Left lobe of liver (tissue), 2 donors: ENCODE measurements around the gene SFMBT2. TPM values are rescaled to one million over a fixed set of nuclear protein-coding genes. Genes with fewer than 3 reads are reported as not detected.
"Not testable (repeated sequence)": the region's sequence is repeated elsewhere in the genome, so short reads cannot be mapped to it uniquely, and the experiment has no call there.

Experiments
- ATAC-seq: fragments of 200-7000 bp; cut with Tn5 transposase; one replicate; pipeline ENCODE4 v1.9.1; 2020; ENCODE audit warnings: mild to moderate bottlenecking, moderate library complexity
- DNase-seq: peaks from one replicate; pipeline ENCODE4 v3.0.0-alpha.2; 2020; ENCODE audit warnings: low spot score
- total RNA-seq: library from RNA; stranded (reverse); gene quantifications from one replicate; pipeline ENCODE4 v1.2.1, GENCODE V29; 2021
- donor health status: DM: no; HTN: no; CAD: no; lungs with moderate emphysema.
- donor health status: DM: no; HTN: yes; CAD: no.

The SFMBT2 gene
- total RNA-seq, 1 donor from 2014 or later = 1.1 TPM

DNA sequence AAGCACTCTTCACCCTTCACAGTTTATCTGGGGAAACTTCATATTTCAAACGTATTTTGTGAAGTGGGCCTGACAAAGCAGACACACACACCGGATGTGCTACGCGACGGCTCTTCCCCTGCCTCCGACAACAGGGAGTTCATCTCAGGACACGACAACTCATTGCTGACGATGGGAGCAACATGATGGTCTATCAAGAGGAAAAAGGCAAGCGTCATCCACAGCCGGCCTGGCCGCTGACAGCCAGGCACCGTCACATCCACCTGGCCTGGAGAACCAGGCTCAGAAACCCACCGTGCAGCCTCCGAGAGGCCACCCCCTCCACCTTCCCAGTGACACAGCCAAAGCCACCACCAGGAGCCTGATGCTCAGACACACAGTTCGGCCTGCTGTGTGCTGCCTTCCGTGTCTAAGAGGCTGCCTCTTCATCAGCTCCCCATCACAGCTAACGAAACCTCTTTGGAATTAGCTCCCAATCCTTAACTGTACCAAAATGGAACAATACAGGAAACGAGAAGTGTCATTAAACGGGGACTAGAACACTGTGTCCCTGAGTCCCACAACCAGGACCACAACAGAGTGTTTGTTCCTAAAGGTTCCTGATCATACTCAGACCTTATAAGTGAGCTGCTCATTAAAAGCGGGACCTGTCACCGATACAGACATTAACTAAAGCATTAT, 76.7 kb downstream of the SFMBT2 start:
- DNase-seq (no peak), ATAC-seq (peak; percentile 74)

DNA sequence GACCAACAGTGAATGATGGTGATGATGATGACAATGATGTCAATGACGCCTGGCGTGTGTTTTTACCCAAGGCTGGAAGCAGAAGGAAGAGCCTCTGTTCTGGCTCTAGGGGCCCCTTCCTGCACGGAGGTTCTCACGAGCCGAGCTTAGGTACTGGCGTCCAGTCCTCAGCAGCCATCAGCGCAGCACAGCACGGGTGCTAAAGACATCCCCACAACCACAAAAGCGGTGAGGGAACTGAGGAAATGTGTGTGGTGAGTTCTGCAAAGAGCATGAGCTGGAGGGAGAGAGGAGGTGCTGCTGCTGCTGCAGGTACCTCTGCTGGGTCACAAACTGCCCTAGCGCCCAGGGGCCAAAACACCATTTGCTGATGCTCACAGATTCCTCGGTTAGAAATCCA, 81.6 kb downstream of the SFMBT2 start:
- DNase-seq = no peak
- no peak for ATAC-seq

DNA sequence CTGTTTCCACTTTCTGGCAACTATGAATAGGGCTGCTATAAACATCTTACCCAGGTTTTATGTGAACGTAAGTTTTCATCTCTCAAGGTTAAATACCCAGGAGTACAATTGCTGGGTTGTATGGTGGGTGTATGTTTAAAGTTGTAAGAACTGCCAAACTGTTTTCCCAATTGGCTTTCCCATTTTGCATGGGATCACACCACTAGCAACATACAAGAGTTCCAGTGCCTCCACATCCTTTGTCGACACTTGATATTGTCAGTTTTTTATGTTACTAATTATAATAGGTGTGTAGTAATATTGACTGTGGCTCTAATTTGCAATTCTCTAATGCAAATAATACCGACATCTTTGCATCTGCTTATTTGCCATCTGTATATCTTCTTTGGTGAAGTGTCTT, 82.9 kb downstream of the SFMBT2 start:
- ATAC-seq (no peak), DNase-seq (no peak)

DNA sequence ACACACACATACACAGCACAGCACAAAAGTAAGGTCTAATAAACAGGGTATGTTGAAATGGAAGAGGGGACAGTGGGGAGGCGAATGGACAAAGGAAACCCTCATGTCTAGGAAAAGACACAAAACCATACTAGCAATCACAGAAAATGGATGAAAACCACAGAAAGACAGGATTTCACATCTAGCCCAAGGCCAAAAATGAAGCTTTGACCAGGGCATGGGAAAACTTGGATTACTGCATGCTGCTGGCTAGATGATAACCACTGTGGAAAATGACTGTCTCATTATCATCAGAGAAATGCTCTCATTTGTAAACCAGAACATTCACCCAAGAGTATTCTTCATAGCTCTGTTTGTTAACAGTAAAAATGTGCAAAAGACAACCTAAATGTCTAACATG, 88.2 kb downstream of the SFMBT2 start:
- DNase-seq (no peak), ATAC-seq (no peak)

DNA sequence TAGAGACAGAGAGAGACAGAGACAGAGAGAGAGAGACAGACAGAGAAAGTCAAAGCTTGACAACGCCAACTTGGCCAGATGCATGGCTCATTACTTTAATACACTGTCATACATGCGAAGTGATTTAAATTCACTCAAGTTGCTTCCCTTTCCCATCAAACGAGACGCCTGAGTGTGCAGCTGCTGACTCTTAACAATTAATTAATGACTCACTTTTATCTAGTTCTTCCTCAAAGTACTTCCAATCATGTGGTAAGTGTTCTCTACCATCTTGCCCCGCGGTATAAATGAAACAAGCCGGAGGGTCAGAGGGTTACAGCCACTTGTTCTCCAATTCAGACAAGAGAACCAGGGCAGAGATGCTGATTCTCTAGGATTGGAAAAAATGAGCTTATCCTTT, 90.8 kb downstream of the SFMBT2 start:
- ATAC-seq (no peak), DNase-seq (no peak)

DNA sequence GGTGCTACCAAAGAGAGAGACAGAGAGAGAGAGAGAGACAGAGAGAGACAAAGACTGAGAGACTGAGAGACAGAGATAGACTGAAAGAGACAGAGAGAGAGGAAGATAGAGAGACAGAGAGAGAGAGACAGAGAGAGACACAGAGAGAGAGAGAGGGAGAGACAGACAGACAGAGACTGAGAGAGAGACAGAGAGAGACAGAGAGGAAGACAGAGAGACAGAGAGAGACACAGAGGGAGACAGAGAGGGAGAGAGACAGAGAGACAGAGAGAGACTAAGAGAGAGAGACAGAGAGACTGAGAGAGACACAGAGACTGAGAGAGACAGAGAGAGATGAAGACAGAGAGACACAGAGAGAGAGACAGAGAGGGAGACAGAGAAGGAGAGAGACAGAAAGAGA, 91.2 kb downstream of the SFMBT2 start:
- DNase-seq (no peak), ATAC-seq (no peak)

DNA sequence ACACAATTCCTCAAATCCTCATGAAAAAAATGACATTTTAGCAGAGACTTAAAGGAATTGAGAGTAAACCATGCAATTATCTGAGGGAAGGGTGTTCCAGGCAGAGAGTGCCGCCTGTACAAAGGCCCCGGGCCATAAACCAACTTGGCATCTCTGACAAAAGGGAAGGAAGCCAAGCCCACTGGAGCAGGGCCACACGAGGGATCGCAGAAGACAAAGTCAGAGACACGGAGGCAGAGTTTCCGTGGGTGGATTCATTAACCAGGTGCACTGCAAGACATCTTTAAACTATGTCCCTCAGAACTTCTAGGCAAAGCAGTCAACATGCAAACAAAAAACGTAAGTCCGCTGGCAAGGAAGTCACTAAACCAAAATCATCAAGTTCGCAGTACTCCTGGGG, 92.0 kb downstream of the SFMBT2 start:
- no peak for ATAC-seq
- no peak for DNase-seq

DNA sequence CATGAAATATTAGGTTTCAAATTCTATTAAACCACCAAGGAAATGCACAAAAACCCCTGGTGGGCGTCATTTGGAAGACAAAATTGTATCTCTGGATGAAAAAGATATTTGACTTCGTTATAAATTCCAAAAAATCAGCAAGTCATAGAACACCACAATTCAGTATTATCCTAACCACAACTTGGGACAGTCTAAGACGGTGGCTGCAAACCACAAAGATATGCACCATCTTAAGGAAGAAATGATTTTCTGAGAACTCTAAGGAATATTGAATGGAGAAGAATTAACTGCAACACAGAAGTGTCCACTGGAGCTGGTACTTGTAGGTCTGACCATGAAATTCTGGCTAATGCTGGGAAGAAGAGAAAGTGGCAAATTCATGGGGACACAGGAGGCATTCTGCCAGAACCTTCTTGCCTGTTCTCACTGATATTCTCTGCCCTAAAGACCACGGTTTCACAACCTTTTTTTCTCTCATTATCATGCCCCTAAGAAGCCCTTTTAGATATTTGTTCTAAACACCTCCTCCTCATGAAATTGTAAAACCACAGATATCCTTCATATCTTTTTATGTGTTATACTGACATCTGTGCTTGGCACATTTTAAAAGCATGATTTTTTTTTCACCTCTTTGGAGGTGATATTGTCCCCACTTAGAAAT, 92.9 kb downstream of the SFMBT2 start:
- ATAC-seq (no peak), DNase-seq (no peak)

DNA sequence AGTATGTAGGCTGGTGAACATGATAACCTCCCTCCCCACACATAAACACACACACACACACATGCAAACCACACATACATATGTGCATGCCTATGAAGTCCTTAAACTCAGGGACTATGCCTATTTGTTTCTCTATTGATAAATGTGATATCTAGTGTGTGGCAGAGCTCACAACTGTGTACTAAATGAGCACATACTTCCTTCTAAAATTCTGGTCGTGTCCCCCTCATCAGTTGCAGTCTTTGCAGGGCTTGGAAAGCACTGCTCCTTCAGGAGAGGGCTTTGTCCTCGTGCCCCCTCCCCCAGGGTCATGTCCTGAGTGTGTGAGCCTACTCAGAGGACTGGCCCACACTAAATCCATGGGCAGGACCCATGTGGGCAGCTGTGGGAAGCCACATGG, 94.0 kb downstream of the SFMBT2 start:
- ATAC-seq = no peak

DNA sequence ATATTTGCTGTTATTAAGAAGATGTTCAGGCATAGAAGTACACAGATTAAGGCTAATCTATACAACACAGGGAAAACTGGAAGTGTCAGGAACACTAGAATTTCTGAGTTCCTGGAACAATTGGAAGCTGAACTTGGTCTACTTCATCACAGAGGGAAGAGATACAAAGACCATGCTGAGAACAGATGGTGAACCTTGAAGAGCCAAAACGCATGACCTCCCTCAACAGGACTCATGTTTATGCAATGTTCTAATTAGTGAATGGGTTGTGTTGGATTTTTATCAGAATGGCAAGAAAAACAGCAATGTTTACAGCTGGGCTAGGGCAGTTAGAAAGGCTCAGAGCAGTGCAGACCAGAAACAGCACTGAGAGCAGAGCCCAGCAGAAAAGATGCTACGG, 94.9 kb downstream of the SFMBT2 start:
- ATAC-seq = no peak
- no peak for DNase-seq

More for the DNA sequence above, 94.0 kb downstream of the SFMBT2 start:
- no peak for DNase-seq

DNA sequence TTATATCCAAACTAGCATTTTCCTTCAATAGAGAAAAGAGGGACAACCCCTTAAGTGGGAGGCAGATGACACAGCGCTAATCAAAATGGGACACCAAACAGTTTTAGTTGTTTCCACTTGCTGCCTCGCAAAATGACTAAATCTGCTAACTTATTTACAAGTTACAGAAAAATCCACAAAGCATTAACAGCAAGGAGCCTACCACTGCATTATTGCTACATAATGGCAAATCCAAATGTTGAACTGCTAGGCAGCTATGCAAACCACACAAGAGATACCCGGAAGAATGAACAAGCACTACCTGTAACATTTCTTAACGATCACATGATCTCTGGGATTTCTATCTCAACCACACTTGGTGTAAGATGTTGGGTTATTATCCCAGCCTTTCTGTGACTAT, 96.7 kb downstream of the SFMBT2 start:
- ATAC-seq (no peak), DNase-seq (no peak)

DNA sequence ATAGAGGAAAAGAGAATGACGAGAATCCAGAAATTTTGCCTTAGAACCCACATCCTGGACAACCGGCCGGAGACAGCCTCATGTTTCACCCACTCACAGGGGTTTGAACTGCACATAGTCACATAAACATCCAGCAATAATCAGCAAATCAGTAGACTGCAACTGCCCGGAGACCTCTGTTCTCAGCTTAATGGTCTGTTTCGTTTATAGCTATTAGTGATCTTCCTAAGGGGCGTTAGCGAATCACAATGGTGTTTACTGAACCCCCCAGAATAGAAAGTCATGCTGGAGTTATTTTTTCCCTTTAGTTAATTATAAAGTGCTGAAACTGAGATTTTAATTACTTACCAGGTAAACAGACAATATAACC, 98.4 kb downstream of the SFMBT2 start:
- ATAC-seq (no peak), DNase-seq (no peak)

DNA sequence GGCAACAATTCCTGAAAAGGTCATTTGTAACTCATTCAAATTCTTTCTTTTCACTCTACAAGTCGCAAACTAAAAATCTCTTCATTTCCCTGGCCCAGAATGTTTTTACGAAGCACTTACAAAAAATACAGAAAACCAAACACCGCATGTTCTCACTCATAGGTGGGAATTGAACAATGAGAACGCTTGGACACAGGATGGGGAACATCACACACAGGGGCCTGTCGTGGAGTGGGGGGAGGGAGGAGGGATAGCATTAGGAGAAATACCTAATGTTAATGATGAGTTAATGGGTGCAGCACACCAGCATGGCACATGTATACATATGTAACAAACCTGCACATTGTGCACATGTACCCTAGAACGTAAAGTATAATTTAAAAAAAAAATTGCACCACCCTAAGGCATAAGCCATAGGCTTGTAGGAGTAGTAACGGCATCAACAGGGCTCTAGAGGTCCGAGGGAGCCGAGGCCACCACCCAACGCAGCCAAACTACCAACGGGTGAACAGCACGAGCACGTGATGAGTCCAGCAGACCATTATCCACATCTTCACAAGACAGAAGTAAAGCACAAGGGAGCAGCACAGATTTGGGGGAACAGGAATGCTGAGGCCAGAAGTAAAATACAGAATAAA, 98.9 kb downstream of the SFMBT2 start:
- ATAC-seq, DNase-seq: not testable (repeated sequence)

DNA sequence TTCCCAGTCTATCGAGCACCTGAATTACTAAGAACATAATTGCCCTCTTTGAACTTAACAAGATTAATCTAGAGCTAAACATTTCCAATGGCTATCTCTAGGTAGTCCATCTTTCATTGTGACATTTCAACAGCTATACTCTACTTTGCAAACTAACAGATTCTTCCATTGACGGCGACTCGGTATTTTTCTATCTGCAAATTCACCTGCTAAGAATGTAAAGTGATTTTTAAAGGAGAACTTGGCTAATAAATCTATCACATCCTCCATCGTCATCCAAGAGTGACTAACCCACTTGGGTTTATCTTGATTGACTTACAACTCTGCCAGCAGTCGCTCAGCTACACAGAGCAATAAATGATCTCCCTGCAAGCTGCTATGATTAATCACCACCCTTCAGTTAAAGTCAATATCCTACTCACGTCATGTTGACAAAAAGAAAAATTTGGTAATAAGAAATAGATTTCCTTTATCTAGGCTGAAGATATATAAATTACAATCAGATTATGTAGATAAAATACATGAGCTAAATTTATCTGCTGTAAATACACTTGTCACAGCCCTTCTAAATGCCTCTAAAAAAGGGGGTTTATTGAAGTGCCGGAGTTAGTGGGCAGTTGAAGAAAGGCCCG, 99.5 kb downstream of the SFMBT2 start:
- DNase-seq = no peak
- no peak for ATAC-seq

DNA sequence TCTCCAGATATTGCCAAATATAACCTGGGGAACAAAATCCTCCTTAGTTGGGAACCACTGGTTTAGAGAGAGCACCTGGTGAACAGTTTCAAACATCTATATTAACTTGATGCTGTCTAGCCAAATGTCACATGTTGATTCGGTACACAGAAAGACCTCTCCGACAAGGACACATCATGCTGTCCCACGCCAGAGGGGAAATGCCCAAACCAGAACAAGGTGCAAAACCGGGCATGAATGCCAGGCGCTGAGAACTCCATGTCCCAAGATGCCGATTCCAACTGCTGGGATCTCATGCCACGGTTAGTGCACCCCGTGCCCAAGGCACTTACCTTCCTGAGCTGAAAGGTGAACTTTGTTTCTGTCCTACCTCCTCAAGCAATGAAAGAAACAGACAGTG, 100.8 kb downstream of the SFMBT2 start:
- no peak for DNase-seq

DNA sequence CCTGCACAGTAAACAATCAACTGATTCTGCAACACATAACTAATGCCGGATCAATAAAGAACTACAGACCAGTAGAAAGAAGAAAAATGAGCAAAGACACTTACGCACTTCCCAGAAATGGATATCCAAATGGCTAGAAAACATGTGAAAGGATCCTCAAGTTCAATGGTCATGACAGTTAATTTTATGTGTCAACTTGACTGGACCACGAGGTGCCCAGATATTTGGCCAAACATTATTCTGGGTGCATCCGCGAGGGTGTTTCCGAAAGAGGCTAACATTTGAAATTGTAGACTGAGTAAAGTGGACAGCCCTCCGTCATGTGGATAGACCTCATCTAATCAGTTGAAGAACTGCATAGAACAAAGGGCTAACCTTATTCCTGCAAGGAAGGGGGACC, 102.0 kb downstream of the SFMBT2 start:
- DNase-seq (no peak), ATAC-seq (no peak)

More for the DNA sequence above, 100.8 kb downstream of the SFMBT2 start:
- ATAC-seq = no peak

DNA sequence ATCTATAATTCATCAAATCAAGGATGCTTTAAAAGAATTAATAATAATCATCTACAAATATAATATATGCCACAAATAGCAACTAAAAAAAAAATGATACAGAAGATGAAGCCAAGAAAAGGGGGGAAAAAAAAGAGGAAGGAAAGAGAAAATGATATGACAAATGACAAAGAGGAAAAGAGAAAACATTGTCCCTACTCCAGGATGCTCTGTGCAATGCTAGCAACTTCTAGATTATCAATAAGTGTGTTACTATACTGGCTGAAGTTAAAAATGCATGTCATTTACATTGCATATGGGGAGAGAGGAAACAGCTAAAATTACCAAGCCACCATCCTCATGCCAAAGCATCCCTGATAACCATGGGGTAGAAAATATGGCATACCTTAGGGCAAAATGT, 104.2 kb downstream of the SFMBT2 start:
- no peak for DNase-seq
- no peak for ATAC-seq

DNA sequence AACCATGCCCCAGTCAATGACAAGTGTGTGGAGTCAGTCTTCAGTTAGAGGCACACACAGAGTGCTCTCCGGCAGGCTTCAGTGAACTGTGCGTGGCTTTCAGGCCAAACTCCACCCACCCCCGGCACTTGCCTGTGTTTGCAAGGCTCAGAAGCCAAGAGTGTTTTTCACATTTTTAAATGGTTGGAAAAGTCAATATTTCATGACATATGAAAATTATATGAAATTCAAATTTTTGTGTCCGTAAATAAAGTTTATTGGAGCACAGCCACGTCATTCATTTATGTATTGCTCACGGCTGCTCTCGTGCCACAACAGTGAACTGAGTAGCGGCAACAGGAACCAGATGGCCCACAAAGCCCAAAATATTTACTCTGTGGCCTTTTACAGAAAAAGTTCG, 104.7 kb downstream of the SFMBT2 start:
- DNase-seq (no peak), ATAC-seq (no peak)

DNA sequence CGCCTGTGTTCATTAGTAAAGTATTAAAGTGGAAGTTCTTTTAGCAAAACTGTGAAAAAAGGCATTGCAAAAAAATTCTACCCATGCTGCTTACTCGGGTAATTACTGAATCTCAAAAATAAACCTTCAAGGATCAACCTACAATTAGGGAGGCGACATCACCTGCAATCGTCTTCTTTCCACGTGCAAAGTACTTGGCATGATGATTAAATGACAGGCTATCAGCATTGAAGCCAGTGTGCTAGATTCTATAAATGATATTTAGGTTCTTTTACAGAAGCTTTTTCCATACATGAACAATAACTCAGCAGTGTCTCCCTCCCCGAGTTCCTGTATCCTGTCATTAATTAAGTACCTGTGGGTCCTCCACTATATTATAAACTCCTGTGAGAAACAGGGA, 105.8 kb downstream of the SFMBT2 start:
- DNase-seq (no peak), ATAC-seq (no peak)

DNA sequence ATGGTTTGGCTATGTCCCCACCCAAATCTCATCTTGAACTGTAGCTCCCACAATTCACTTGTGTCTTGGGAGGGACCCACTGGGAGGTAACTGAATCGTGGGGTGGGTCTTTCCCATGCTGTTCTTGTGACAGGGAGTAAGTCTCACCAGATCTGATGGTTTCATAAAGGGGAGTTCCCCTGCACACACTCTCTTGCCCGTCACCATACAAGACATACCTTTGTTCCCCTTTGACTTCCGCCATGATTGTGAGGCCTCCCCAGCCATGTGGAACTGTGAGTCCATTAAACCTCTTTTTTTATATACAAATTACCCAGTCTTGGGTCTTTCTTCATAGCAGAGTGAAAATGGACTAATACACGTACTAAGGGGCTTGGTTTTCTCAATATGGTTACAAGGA, 106.7 kb downstream of the SFMBT2 start:
- ATAC-seq = no peak

DNA sequence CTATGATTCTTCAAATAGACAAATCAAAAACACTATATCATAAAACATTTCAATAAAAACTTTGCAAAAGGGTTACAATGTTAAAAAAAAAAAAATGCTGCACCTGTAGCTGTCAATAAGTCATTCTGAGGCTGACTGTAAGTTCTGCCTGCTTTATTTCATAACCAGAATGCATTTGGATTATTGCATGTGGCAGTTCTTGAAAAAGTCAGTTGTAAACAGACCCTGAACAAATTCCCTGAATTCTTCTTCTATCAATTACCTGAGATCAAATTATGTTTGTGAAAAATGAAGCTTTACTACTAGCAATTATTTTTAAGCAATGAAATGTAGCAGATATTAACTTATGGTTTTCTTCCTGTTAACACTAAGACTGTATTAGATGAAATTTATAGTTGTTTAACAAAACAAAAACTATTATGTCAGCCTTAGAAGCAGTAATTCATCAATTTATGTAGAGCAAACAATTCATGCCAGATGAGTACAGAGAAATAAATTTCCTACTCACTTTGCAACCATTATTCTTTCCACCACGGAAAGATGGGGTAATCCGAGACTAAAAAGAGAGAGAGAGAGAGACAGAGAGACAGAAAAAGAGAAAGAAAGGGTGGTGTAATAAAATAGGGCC, 107.8 kb downstream of the SFMBT2 start:
- DNase-seq = no peak
- ATAC-seq = no peak

More for the DNA sequence above, 106.7 kb downstream of the SFMBT2 start:
- no peak for DNase-seq
